Measurements from ENCODE around the gene SULT1A4. TPM values are rescaled to one million over a fixed set of nuclear protein-coding genes. Genes with fewer than 3 reads are reported as not detected.
A peak's percentile ranks its signal among the peaks of the same experiment; 100 is the strongest.
"Not testable (repeated sequence)": the region's sequence is repeated elsewhere in the genome, so short reads cannot be mapped to it uniquely, and the experiment has no call there.

Gene SULT1A4
- total RNA-seq, result 1 to 10 TPM; 2.1 to 3.8 TPM

DNA sequence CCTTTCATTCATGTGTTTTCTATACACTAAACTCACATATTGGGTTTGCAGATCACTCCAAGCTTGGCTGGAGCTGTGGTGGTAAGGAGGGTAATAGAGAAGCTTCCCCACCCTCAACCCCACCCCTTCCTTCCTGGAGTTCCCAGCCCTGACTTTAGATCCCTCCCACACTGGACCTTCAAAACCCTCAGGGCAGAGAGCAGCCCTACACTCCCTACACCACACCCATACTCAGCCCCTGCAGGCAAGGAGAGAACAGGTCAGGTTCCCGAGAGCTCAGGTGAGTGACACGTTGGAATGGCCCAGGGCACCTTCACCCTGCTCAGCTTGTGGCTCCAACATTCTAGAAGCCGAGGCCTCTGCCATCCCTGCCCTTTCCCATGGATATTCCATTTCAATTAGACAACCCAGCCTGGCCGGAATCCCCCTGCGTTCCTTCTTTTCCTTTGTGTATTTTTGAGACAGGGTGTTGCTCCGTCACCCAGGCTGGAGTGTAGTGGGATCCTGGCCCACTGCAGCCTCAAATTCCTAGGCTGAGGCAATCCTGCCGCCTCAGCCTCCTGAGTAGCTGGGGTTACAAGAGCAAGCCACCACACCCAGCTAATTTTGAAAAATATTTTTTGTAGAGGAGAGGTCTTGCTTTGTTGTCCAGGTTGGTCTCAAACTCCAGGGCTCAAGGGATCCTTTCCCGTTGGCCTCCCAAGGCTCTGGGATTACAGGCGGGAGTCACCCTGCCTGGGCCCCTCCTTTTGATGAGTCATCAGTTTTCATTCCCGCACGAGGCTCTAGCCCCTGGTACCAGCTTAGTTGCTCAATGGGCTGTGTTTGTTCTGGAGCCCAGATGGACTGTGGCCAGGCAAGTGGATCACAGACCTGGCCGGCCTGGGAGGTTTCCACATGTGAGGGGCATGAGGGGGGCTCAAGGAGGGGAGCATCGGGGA is at the start of gene SULT1A4:
Gene SULT1A4 (plus strand): TSS at position 208 of the 941 bp plus-strand sequence. CDS start 1,473 bp downstream, outside the sequence.
- H3K4me1 Mint-ChIP-seq, H3K9me3 Mint-ChIP-seq: not testable (repeated sequence)

GRCh38 chr16:29423587-29423986 is 36.1 kb upstream of the SULT1A4 start:
- not testable (repeated sequence) for H3K4me3 Mint-ChIP-seq; H3K4me1 Mint-ChIP-seq; H3K9me3 Mint-ChIP-seq; ATAC-seq (replicated peaks); H3K27me3 Mint-ChIP-seq; H3K27ac Mint-ChIP-seq
- peaks cover 31% of the 10 kb centered on the region for H3K36me3 Mint-ChIP-seq (ENCODE audit: low read depth)

More for the DNA sequence above, at the start of gene SULT1A4:
- not testable (repeated sequence) for ATAC-seq (replicated peaks); H3K4me3 Mint-ChIP-seq; H3K27ac Mint-ChIP-seq; H3K27me3 Mint-ChIP-seq; H3K36me3 Mint-ChIP-seq (ENCODE audit: low read depth)

GRCh38 chr16:29425390-29425789 is 34.3 kb upstream of the SULT1A4 start:
- not testable (repeated sequence) for ATAC-seq (replicated peaks); H3K9me3 Mint-ChIP-seq; H3K27me3 Mint-ChIP-seq; H3K27ac Mint-ChIP-seq; H3K4me3 Mint-ChIP-seq; H3K4me1 Mint-ChIP-seq
- H3K36me3 Mint-ChIP-seq (ENCODE audit: low read depth), result peaks cover 33% of the 10 kb centered on the region

GRCh38 chr16:29453754-29454153 is 6.0 kb upstream of the SULT1A4 start:
- H3K9me3 Mint-ChIP-seq; H3K27ac Mint-ChIP-seq; H3K36me3 Mint-ChIP-seq (ENCODE audit: low read depth); ATAC-seq (replicated peaks); H3K4me1 Mint-ChIP-seq; H3K27me3 Mint-ChIP-seq; H3K4me3 Mint-ChIP-seq: not testable (repeated sequence)

GRCh38 chr16:29454269-29454668 is 5.4 kb upstream of the SULT1A4 start, which contains the start of the genes BOLA2 and SLX1B:
TSS of gene BOLA2 (minus strand) at chr16:29454351. CDS start at chr16:29454253, 98 bp downstream.
TSS of gene SLX1B (plus strand) at chr16:29454533.
- H3K9me3 Mint-ChIP-seq; H3K27me3 Mint-ChIP-seq; H3K4me1 Mint-ChIP-seq; H3K27ac Mint-ChIP-seq; H3K4me3 Mint-ChIP-seq; H3K36me3 Mint-ChIP-seq (ENCODE audit: low read depth): not testable (repeated sequence)
- ATAC-seq (replicated peaks), result peak; percentile 92

- peak; percentile 82 for ATAC-seq (replicated peaks)
- not testable (repeated sequence) for H3K4me3 Mint-ChIP-seq; H3K4me1 Mint-ChIP-seq; H3K9me3 Mint-ChIP-seq; H3K36me3 Mint-ChIP-seq (ENCODE audit: low read depth); H3K27me3 Mint-ChIP-seq; H3K27ac Mint-ChIP-seq
These were observed 4.9 kb upstream of the SULT1A4 start for GRCh38 chr16:29454828-29455227.

- not testable (repeated sequence) for H3K27me3 Mint-ChIP-seq; H3K36me3 Mint-ChIP-seq (ENCODE audit: low read depth); H3K27ac Mint-ChIP-seq; ATAC-seq (replicated peaks); H3K4me3 Mint-ChIP-seq; H3K4me1 Mint-ChIP-seq; H3K9me3 Mint-ChIP-seq
These were observed 2.1 kb upstream of the SULT1A4 start for GRCh38 chr16:29457660-29458059.

GRCh38 chr16:29460647-29461030 is 926 bp downstream of the SULT1A4 start:
- H3K27me3 Mint-ChIP-seq; H3K27ac Mint-ChIP-seq; H3K9me3 Mint-ChIP-seq; ATAC-seq (replicated peaks); H3K4me3 Mint-ChIP-seq; H3K36me3 Mint-ChIP-seq (ENCODE audit: low read depth); H3K4me1 Mint-ChIP-seq: not testable (repeated sequence)

GRCh38 chr16:29465985-29466824 is 6.5 kb downstream of the SULT1A4 start:
- H3K4me1 Mint-ChIP-seq; H3K27me3 Mint-ChIP-seq; H3K27ac Mint-ChIP-seq; H3K36me3 Mint-ChIP-seq (ENCODE audit: low read depth); H3K4me3 Mint-ChIP-seq; H3K9me3 Mint-ChIP-seq: not testable (repeated sequence)
- peak; percentile 70 for ATAC-seq (replicated peaks)

GRCh38 chr16:29466904-29467303 is 7.2 kb downstream of the SULT1A4 start:
- not testable (repeated sequence) for H3K36me3 Mint-ChIP-seq (ENCODE audit: low read depth); H3K27me3 Mint-ChIP-seq; H3K27ac Mint-ChIP-seq; H3K9me3 Mint-ChIP-seq; H3K4me3 Mint-ChIP-seq; H3K4me1 Mint-ChIP-seq
- peak; percentile 55 for ATAC-seq (replicated peaks)

- not testable (repeated sequence) for H3K27ac Mint-ChIP-seq; H3K4me3 Mint-ChIP-seq; H3K4me1 Mint-ChIP-seq; H3K9me3 Mint-ChIP-seq; H3K36me3 Mint-ChIP-seq (ENCODE audit: low read depth); H3K27me3 Mint-ChIP-seq; ATAC-seq (replicated peaks)
These were observed 8.1 kb downstream of the SULT1A4 start for GRCh38 chr16:29467654-29468366.

- H3K9me3 Mint-ChIP-seq; H3K27me3 Mint-ChIP-seq; H3K36me3 Mint-ChIP-seq (ENCODE audit: low read depth); H3K27ac Mint-ChIP-seq; H3K4me1 Mint-ChIP-seq: not testable (repeated sequence)
- peak overlapping the region; percentile 48 for H3K4me3 Mint-ChIP-seq
- peak; percentile 58 for ATAC-seq (replicated peaks)
These were observed 9.9 kb downstream of the SULT1A4 start for GRCh38 chr16:29469660-29470059.

- H3K4me1 Mint-ChIP-seq, H3K4me3 Mint-ChIP-seq: not testable (repeated sequence)
- ATAC-seq (replicated peaks), result peak; percentile 75
These were observed 12.4 kb downstream of the SULT1A4 start for GRCh38 chr16:29472065-29472464.

GRCh38 chr16:29482276-29482675 is 22.6 kb downstream of the SULT1A4 start:
- not testable (repeated sequence) for H3K4me3 Mint-ChIP-seq; H3K36me3 Mint-ChIP-seq (ENCODE audit: low read depth); H3K4me1 Mint-ChIP-seq; H3K27me3 Mint-ChIP-seq; H3K9me3 Mint-ChIP-seq; ATAC-seq (replicated peaks); H3K27ac Mint-ChIP-seq

More at GRCh38 chr16:29472065-29472464, 12.4 kb downstream of the SULT1A4 start:
- H3K27me3 Mint-ChIP-seq; H3K9me3 Mint-ChIP-seq; H3K27ac Mint-ChIP-seq; H3K36me3 Mint-ChIP-seq (ENCODE audit: low read depth): not testable (repeated sequence)
